ENCODE results near the gene ANKRD23. TPM values are rescaled to one million over a fixed set of nuclear protein-coding genes. Genes with fewer than 3 reads are reported as not detected.
"Not testable (repeated sequence)": the region's sequence is repeated elsewhere in the genome, so short reads cannot be mapped to it uniquely, and the experiment has no call there.

The ANKRD23 gene
- total RNA-seq (10 to 100 TPM; 10.1 to 19.5 (median 16.4) TPM), total RNA-seq (0.50 to 6.1 (median 2.3) reads per million in 29 experiments)
- 11.5 TPM for total RNA-seq (2013)

DNA sequence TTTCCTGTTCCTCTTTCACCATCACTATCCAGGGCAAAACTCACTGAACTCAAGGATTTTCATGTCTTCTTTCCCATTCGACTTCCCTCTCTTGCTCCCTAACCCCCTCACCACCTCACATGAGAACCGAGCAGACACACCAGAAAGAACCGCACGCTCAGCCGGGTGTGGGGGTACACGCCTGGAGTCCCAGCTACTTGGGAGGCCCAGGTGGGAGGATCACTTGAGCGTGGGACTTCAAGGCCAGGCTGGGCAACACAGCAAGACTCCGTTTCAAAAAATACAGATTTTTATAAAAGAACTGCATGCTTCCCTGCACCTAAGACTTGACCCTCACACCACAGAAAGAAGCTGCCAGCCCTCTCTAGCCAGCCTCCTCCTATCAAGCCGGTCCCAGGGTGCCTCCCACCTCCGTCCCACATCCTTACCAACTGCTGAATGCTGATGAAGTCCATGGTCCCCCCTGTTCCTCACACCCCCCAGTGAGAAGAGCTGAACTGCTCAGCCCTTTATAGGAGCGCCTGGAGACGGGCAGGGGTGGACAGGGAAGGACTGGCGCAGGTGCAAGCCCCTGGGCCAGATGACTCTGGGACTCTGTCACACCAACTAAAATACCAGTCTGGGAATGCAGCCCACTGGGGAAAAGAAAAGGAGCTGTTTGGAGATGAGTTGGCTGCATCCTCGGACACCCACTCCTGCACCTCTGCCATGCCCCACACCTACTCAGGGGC lies at the start of gene ANKRD23:
Gene ANKRD23 (minus strand): TSS at position 484 of the 731 bp plus-strand sequence. CDS start 29 bp downstream, at position 455.
- peaks cover 5 to 24% of the 10 kb centered on the region in 2 donors for H3K36me3 ChIP-seq (ENCODE audit: control insufficient read depth in 2 of 2, extremely low read depth in 1 of 2, insufficient read depth in 1 of 2, low read length in 1 of 2)
- DNase-seq: no peak
- Mint-ChIP-seq H3K4me3 (no peak within 1 kb of the TSS), H3K9me3 (no peaks in the 10 kb centered on the region), H3K27ac (peak within 1 kb of the TSS; percentile 25 to 53), H3K27me3 (no peaks in the 10 kb centered on the region), H3K36me3 (peaks cover 11% of the 10 kb centered on the region), H3K4me1 (peaks cover 18 to 26% (median 23%) of the 10 kb centered on the region in 3 donors)
- no peaks in the 10 kb centered on the region for H3K27me3 ChIP-seq (replicated peaks in 1 of 2; ENCODE audit: control insufficient read depth in 2 of 2, extremely low read depth in 1 of 2, insufficient read depth in 2 of 2, low read length in 1 of 2)
- POLR2A ChIA-PET: no interaction called here
- peaks cover 8 to 18% of the 10 kb centered on the region in 2 experiments for H3K4me1 ChIP-seq (ENCODE audit: control insufficient read depth in 1 of 2, extremely low read depth in 1 of 2, insufficient read depth in 2 of 2, low read length in 2 of 2)
- no peaks in the 10 kb centered on the region for H3K9me3 ChIP-seq
- CTCF ChIA-PET: interaction anchor here in 1 of 2 donors (0.6 to 1.6 kb wide), 2 partner anchors 14 to 107 kb away, joined by 5 to 8 read pairs; partner anchors contain the start of gene ANKRD39
- 93% methylated on average over 9 of the region's 14 CpGs for WGBS (ENCODE audit: insufficient coverage)
- ATAC-seq (replicated peaks in 1 of 4): no peak
- no peak within 1 kb of the TSS for H3K4me3 ChIP-seq (ENCODE audit: control insufficient read depth in 1 of 2, extremely low read depth in 1 of 2, low read length in 1 of 2)
- no peak within 1 kb of the TSS for H3K27ac ChIP-seq (ENCODE audit: low read length)

DNA sequence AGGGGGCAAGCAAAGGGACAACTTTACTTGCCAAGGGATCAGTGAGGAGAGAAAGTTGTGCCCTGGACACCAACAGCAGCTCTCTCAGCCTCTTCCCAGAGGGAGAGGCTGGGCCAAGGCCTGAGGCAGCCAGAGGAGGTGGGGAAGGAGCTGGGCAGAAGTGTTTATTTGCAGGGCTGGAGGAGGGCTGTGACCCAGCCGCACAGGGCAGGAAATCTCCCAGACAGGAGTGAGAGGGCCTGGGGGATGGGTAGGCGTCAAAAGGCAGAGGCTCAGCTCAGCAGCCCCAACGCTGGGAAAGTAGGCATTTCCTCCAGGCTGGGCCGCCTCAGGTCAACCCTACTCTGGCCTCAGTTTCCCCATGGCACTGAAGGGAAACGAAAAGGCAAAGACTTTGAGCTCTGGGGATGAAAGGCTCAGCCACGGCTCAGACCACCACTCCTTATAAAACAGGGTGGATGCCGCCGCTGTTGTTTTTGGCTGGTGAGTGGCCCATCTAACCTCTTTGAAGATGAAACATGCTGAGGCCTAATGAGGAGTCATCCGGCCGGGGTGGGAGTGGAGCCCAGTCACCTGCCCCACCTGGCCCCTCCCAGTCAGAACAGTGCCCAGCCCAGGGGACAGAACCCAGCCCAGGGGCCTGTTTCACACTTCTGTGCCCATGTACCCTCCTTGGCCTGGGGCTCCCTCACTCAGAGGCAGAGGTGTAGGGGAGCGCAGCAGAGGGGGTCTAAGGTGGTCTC lies 47.9 kb upstream of the ANKRD23 start:
- peaks cover 67 to 76% (median 73%) of the 10 kb centered on the region in 3 donors for H3K4me1 Mint-ChIP-seq
- no peaks in the 10 kb centered on the region for H3K9me3 ChIP-seq
- peak overlapping the region; percentile 78 to 87 for H3K27ac Mint-ChIP-seq
- no peaks in the 10 kb centered on the region for H3K36me3 Mint-ChIP-seq
- DNase-seq (peak in 16 of 35 experiments; percentile 17 to 65 (median 35)), ATAC-seq (replicated peaks in 1 of 4) (peak; percentile 76 to 84 (median 80))
- peaks cover 38 to 66% of the 10 kb centered on the region in 2 experiments for H3K4me1 ChIP-seq (ENCODE audit: control insufficient read depth in 1 of 2, extremely low read depth in 1 of 2, insufficient read depth in 2 of 2, low read length in 2 of 2)
- H3K4me3 Mint-ChIP-seq: peak overlapping the region in 2 of 3 donors; percentile 21 to 76
- no peaks in the 10 kb centered on the region for H3K36me3 ChIP-seq (ENCODE audit: control insufficient read depth in 2 of 2, extremely low read depth in 1 of 2, insufficient read depth in 1 of 2, low read length in 1 of 2)
- 37% methylated on average over 6 of the region's 11 CpGs for WGBS (ENCODE audit: insufficient coverage)
- ChIA-PET CTCF (interaction anchor here in 1 of 2 donors (0.9 kb wide), 1 partner anchor 63 kb away, joined by 3 read pairs; no protein-coding TSS in a partner anchor), POLR2A (no interaction called here)
- H3K27me3 Mint-ChIP-seq: no peaks in the 10 kb centered on the region
- H3K4me3 ChIP-seq (ENCODE audit: control insufficient read depth in 1 of 2, extremely low read depth in 1 of 2, low read length in 1 of 2): no peak overlapping the region
- H3K27ac ChIP-seq (ENCODE audit: low read length): no peak overlapping the region
- no peaks in the 10 kb centered on the region for H3K9me3 Mint-ChIP-seq
- no peaks in the 10 kb centered on the region for H3K27me3 ChIP-seq (replicated peaks in 1 of 2; ENCODE audit: control insufficient read depth in 2 of 2, extremely low read depth in 1 of 2, insufficient read depth in 2 of 2, low read length in 1 of 2)

DNA sequence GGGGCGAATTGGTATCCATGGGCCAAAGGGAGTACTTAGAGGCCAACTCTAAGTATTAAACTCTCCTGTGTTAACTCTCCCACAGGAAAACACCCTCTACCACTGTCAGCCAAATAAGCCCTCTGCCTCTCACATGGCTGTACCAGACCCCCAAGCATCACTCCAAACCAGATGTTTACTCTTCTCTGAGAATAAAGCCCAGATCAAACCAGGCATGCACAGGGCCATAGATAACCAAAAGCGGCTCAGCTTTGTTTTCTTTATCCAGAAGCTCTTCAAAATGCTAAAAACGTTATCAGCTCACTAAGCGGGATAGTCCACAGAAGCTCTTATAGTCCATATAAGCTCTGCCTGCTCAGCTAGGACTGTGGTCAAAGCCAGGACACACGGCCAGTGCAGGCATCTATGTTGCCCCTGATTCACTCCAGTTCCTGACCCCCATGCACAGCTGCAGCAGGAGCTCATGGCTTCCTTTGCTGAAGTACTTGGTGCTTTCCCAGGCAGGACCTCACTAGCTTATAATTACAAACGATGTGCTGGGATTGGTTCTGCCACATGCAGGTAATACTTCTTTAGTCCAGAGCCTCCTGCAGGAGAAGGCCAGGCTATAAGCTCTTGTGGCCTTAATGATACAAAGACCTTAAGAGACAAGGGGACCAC lies 47.0 kb upstream of the ANKRD23 start:
- Histone ChIP-seq H3K4me3 (ENCODE audit: control insufficient read depth in 1 of 2, extremely low read depth in 1 of 2, low read length in 1 of 2) (no peak overlapping the region), H3K27me3 (replicated peaks in 1 of 2; ENCODE audit: control insufficient read depth in 2 of 2, extremely low read depth in 1 of 2, insufficient read depth in 2 of 2, low read length in 1 of 2) (no peaks in the 10 kb centered on the region), H3K4me1 (ENCODE audit: control insufficient read depth in 1 of 2, extremely low read depth in 1 of 2, insufficient read depth in 2 of 2, low read length in 2 of 2) (peaks cover 32 to 57% of the 10 kb centered on the region in 2 experiments), H3K27ac (ENCODE audit: low read length) (no peak overlapping the region), H3K36me3 (ENCODE audit: control insufficient read depth in 2 of 2, extremely low read depth in 1 of 2, insufficient read depth in 1 of 2, low read length in 1 of 2) (no peaks in the 10 kb centered on the region), H3K9me3 (no peaks in the 10 kb centered on the region)
- H3K27me3 Mint-ChIP-seq: no peaks in the 10 kb centered on the region
- WGBS (ENCODE audit: insufficient coverage): 91% methylated on average over 6 of the region's 6 CpGs
- ATAC-seq (replicated peaks in 1 of 4) (no peak), DNase-seq (no peak)
- H3K4me3 Mint-ChIP-seq: peak overlapping the region in 2 of 3 donors; percentile 21 to 76
- ChIA-PET CTCF (interaction anchor here in 1 of 2 donors (0.9 kb wide), 1 partner anchor 62 kb away, joined by 3 read pairs; no protein-coding TSS in a partner anchor), POLR2A (no interaction called here)
- H3K27ac Mint-ChIP-seq: peak overlapping the region; percentile 78 to 87
- no peaks in the 10 kb centered on the region for H3K9me3 Mint-ChIP-seq
- H3K36me3 Mint-ChIP-seq: no peaks in the 10 kb centered on the region
- H3K4me1 Mint-ChIP-seq: peaks cover 60 to 68% (median 67%) of the 10 kb centered on the region in 3 donors

DNA sequence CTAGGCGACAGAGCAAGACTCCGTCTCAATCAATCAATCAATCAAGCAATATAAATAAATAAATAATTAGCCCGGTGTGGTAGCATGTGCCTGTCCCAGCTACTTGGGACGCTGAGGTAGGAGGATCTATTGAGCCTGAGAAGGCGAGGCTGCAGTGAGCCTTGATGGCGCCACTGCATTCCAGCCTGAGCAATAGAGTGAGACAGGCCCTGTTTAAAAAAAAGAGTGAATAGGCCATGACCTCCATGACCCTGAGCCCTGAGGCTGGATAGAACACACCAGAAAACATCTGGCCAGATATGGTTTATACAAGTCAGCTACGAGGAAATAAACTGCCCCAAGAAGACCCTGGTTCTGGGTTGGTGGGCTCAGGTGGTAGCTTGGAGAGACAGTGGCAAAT lies 46.4 kb upstream of the ANKRD23 start:
- DNase-seq (no peak), ATAC-seq (replicated peaks in 1 of 4) (no peak)
- Histone ChIP-seq H3K4me1 (ENCODE audit: control insufficient read depth in 1 of 2, extremely low read depth in 1 of 2, insufficient read depth in 2 of 2, low read length in 2 of 2) (peaks cover 29 to 51% of the 10 kb centered on the region in 2 experiments), H3K4me3 (ENCODE audit: control insufficient read depth in 1 of 2, extremely low read depth in 1 of 2, low read length in 1 of 2) (no peak overlapping the region), H3K27me3 (replicated peaks in 1 of 2; ENCODE audit: control insufficient read depth in 2 of 2, extremely low read depth in 1 of 2, insufficient read depth in 2 of 2, low read length in 1 of 2) (no peaks in the 10 kb centered on the region), H3K36me3 (ENCODE audit: control insufficient read depth in 2 of 2, extremely low read depth in 1 of 2, insufficient read depth in 1 of 2, low read length in 1 of 2) (no peaks in the 10 kb centered on the region), H3K27ac (ENCODE audit: low read length) (no peak overlapping the region), H3K9me3 (no peaks in the 10 kb centered on the region)
- 100% methylated on average over 3 of the region's 7 CpGs for WGBS (ENCODE audit: insufficient coverage)
- H3K9me3 Mint-ChIP-seq: no peaks in the 10 kb centered on the region
- H3K4me3 Mint-ChIP-seq: peak overlapping the region in 1 of 3 donors; percentile 76
- peaks cover 54 to 62% (median 62%) of the 10 kb centered on the region in 3 donors for H3K4me1 Mint-ChIP-seq
- ChIA-PET POLR2A (no interaction called here), CTCF (no interaction called here)
- H3K27me3 Mint-ChIP-seq: no peaks in the 10 kb centered on the region
- peak overlapping the region; percentile 52 for H3K27ac Mint-ChIP-seq
- H3K36me3 Mint-ChIP-seq: no peaks in the 10 kb centered on the region

- H3K4me3 ChIP-seq (ENCODE audit: control insufficient read depth in 1 of 2, extremely low read depth in 1 of 2, low read length in 1 of 2); DNase-seq; H3K9me3 Mint-ChIP-seq; H3K36me3 Mint-ChIP-seq; H3K27ac ChIP-seq (ENCODE audit: low read length); H3K36me3 ChIP-seq (ENCODE audit: control insufficient read depth in 2 of 2, extremely low read depth in 1 of 2, insufficient read depth in 1 of 2, low read length in 1 of 2); H3K27me3 ChIP-seq (replicated peaks in 1 of 2; ENCODE audit: control insufficient read depth in 2 of 2, extremely low read depth in 1 of 2, insufficient read depth in 2 of 2, low read length in 1 of 2); H3K27ac Mint-ChIP-seq; H3K27me3 Mint-ChIP-seq; ATAC-seq (replicated peaks in 1 of 4); H3K4me3 Mint-ChIP-seq; H3K9me3 ChIP-seq; CTCF ChIA-PET: not testable (repeated sequence)
- peaks cover 49 to 57% (median 56%) of the 10 kb centered on the region in 3 donors for H3K4me1 Mint-ChIP-seq
- POLR2A ChIA-PET: interaction anchor here in 1 of 2 donors (0.7 kb wide), 1 partner anchor 377 kb away, joined by 6 read pairs; no protein-coding TSS in a partner anchor
- WGBS (ENCODE audit: insufficient coverage): 100% methylated on average over 3 of the region's 5 CpGs
- peaks cover 29 to 50% of the 10 kb centered on the region in 2 experiments for H3K4me1 ChIP-seq (ENCODE audit: control insufficient read depth in 1 of 2, extremely low read depth in 1 of 2, insufficient read depth in 2 of 2, low read length in 2 of 2)
These were observed 45.7 kb upstream of the ANKRD23 start for GRCh38 chr2:96889502-96889901.
